Measurements from ENCODE around the gene CEACAM20. TPM values are rescaled to one million over a fixed set of nuclear protein-coding genes. Genes with fewer than 3 reads are reported as not detected.
"Not testable (repeated sequence)": the region's sequence is repeated elsewhere in the genome, so short reads cannot be mapped to it uniquely, and the experiment has no call there.

CEACAM20 gene
- total and polyA plus RNA-seq, 2 experiments from 2014 or later = not detected

GRCh38 chr19:44468730-44469129 is 60.7 kb downstream of the CEACAM20 start:
- not testable (repeated sequence) for H3K4me1 ChIP-seq (ENCODE audit: insufficient read depth); DNase-seq (ENCODE audit: low spot score); H2AFZ ChIP-seq; H3K79me2 ChIP-seq (replicated peaks; ENCODE audit: insufficient read depth); H3K4me3 Mint-ChIP-seq; H3K4me3 ChIP-seq; H4K20me1 ChIP-seq (replicated peaks; ENCODE audit: insufficient read depth); H3K27ac ChIP-seq (ENCODE audit: low read depth); H3K4me2 ChIP-seq; H3F3A ChIP-seq (replicated peaks; ENCODE audit: low read depth); H3K9me2 ChIP-seq (ENCODE audit: insufficient read depth); ATAC-seq; H3K27me3 ChIP-seq (ENCODE audit: insufficient read depth); H3K27ac Mint-ChIP-seq; H3K4me1 Mint-ChIP-seq; H3K36me3 ChIP-seq (ENCODE audit: insufficient read depth)
- Mint-ChIP-seq H3K27me3 (ENCODE audit: insufficient read depth, low read depth, poor library complexity) (peaks cover 15% of the 10 kb centered on the region), H3K9me3 (peaks cover 92% of the 10 kb centered on the region), H3K36me3 (ENCODE audit: low read depth) (peaks cover 43% of the 10 kb centered on the region)

- peaks cover 53% of the 10 kb centered on the region for H3K9me3 Mint-ChIP-seq
Observed at GRCh38 chr19:44462600-44463286, 66.7 kb downstream of the CEACAM20 start.

More at GRCh38 chr19:44462600-44463286, 66.7 kb downstream of the CEACAM20 start:
- not testable (repeated sequence) for H3K27me3 Mint-ChIP-seq (ENCODE audit: insufficient read depth, low read depth, poor library complexity); H2AFZ ChIP-seq; H4K20me1 ChIP-seq (replicated peaks; ENCODE audit: insufficient read depth); H3K4me2 ChIP-seq; H3K4me1 ChIP-seq (ENCODE audit: insufficient read depth); H3K79me2 ChIP-seq (replicated peaks; ENCODE audit: insufficient read depth); H3K4me3 Mint-ChIP-seq; H3K4me3 ChIP-seq; ATAC-seq; H3F3A ChIP-seq (replicated peaks; ENCODE audit: low read depth); H3K27ac ChIP-seq (ENCODE audit: low read depth); H3K9me2 ChIP-seq (ENCODE audit: insufficient read depth); H3K27me3 ChIP-seq (ENCODE audit: insufficient read depth); H3K36me3 ChIP-seq (ENCODE audit: insufficient read depth); DNase-seq (ENCODE audit: low spot score); H3K27ac Mint-ChIP-seq; H3K4me1 Mint-ChIP-seq
- H3K36me3 Mint-ChIP-seq (ENCODE audit: low read depth) = peaks cover 11% of the 10 kb centered on the region

Small RNA genes lying within 50 kb of the gene (small RNA-seq; reads per million reads assigned to genes)
- not detected for gene AC243964.1 (ENCODE audit: low replicate concordance)

Other genes starting within 250 kb of the CEACAM20 start
- 3.8 and 5.0 TPM in 2 replicates for gene ZNF235, start 224.7 kb downstream of the CEACAM20 start, total RNA-seq (2014; rRNA removed; shearing (Covaris generic))
- gene ZNF235, start 224.7 kb downstream of the CEACAM20 start, polyA plus RNA-seq (2016; fragmentation: Nextera tagmentation; extraction: Ambion mirVana) = 3.4 and 5.1 TPM in 2 replicates
- gene ZNF112, start 173.0 kb downstream of the CEACAM20 start, total RNA-seq (2014; rRNA removed; shearing (Covaris generic)) = 4.2 and 4.6 TPM in 2 replicates
- 1.4 and 3.0 TPM in 2 replicates for gene ZNF112, start 173.0 kb downstream of the CEACAM20 start, polyA plus RNA-seq (2016; fragmentation: Nextera tagmentation; extraction: Ambion mirVana)
- gene ZNF285, start 128.1 kb downstream of the CEACAM20 start, total RNA-seq (2014; rRNA removed; shearing (Covaris generic)) = 1.2 and 3.4 TPM in 2 replicates
- gene ZNF285, start 128.1 kb downstream of the CEACAM20 start, polyA plus RNA-seq (2016; fragmentation: Nextera tagmentation; extraction: Ambion mirVana) = 1.3 and 1.7 TPM in 2 replicates
- gene ZNF229, start 81.2 kb downstream of the CEACAM20 start, total RNA-seq (2014; rRNA removed; shearing (Covaris generic)) = 4.0 and 5.2 TPM in 2 replicates
- 2.6 and 3.4 TPM in 2 replicates for gene ZNF229, start 81.2 kb downstream of the CEACAM20 start, polyA plus RNA-seq (2016; fragmentation: Nextera tagmentation; extraction: Ambion mirVana)
- 10.5 and 10.6 TPM in 2 replicates for gene ZNF180, start 29.2 kb downstream of the CEACAM20 start, total RNA-seq (2014; rRNA removed; shearing (Covaris generic))
- 4.6 and 6.9 TPM in 2 replicates for gene ZNF180, start 29.2 kb downstream of the CEACAM20 start, polyA plus RNA-seq (2016; fragmentation: Nextera tagmentation; extraction: Ambion mirVana)
- not detected in 2 replicates for gene IGSF23, start 83.9 kb upstream of the CEACAM20 start, total RNA-seq (2014; rRNA removed; shearing (Covaris generic))
- gene IGSF23, start 83.9 kb upstream of the CEACAM20 start, polyA plus RNA-seq (2016; fragmentation: Nextera tagmentation; extraction: Ambion mirVana) = not detected in 2 replicates
- gene PVR, start 114.2 kb upstream of the CEACAM20 start, total RNA-seq (2014; rRNA removed; shearing (Covaris generic)) = 15.0 and 19.0 TPM in 2 replicates
- 3.6 and 4.8 TPM in 2 replicates for gene PVR, start 114.2 kb upstream of the CEACAM20 start, polyA plus RNA-seq (2016; fragmentation: Nextera tagmentation; extraction: Ambion mirVana)
- 0.16 and 0.38 TPM in 2 replicates for gene CEACAM19, start 141.8 kb upstream of the CEACAM20 start, total RNA-seq (2014; rRNA removed; shearing (Covaris generic))
- 0.56 and 0.76 TPM in 2 replicates for gene CEACAM19, start 141.8 kb upstream of the CEACAM20 start, polyA plus RNA-seq (2016; fragmentation: Nextera tagmentation; extraction: Ambion mirVana)
- not detected in 2 replicates for gene CEACAM16, start 169.5 kb upstream of the CEACAM20 start, total RNA-seq (2014; rRNA removed; shearing (Covaris generic))
- not detected in 2 replicates for gene CEACAM16, start 169.5 kb upstream of the CEACAM20 start, polyA plus RNA-seq (2016; fragmentation: Nextera tagmentation; extraction: Ambion mirVana)
- gene BCL3, start 219.0 kb upstream of the CEACAM20 start, total RNA-seq (2014; rRNA removed; shearing (Covaris generic)) = 0.62 and 1.4 TPM in 2 replicates
- gene BCL3, start 219.0 kb upstream of the CEACAM20 start, polyA plus RNA-seq (2016; fragmentation: Nextera tagmentation; extraction: Ambion mirVana) = 3.3 and 4.1 TPM in 2 replicates
- 27.1 and 29.3 TPM in 2 replicates for gene CBLC, start 248.2 kb upstream of the CEACAM20 start, total RNA-seq (2014; rRNA removed; shearing (Covaris generic))
- gene CBLC, start 248.2 kb upstream of the CEACAM20 start, polyA plus RNA-seq (2016; fragmentation: Nextera tagmentation; extraction: Ambion mirVana) = 13.8 and 14.5 TPM in 2 replicates

All from GM23338 (cell line).